Activated naive CD8-positive, alpha-beta T cell treated with anti-CD3 and anti-CD28 coated beads, Interleukin-2, amount 50 U/mL, for 24 hours (primary cell): ENCODE measurements around the gene DYSF.

Experiments
- ATAC-seq: fragments of 150-1000 bp; cut with Tn5 transposase; one replicate; pipeline ENCODE4 v1.10.0; 2021
- DNase-seq: peaks from one replicate; pipeline ENCODE4 v3.0.0; 2021
- H3K27ac Mint-ChIP-seq: one replicate; pipeline ENCODE4 v1.8.0; 2021; ENCODE audit warnings: mild to moderate bottlenecking, mixed read lengths
- H3K27me3 Mint-ChIP-seq: one replicate; pipeline ENCODE4 v1.8.0; 2021; ENCODE audit warnings: mixed read lengths
- H3K36me3 Mint-ChIP-seq: one replicate; pipeline ENCODE4 v1.8.0; 2021; ENCODE audit warnings: low read depth, mixed read lengths
- H3K4me1 Mint-ChIP-seq: one replicate; pipeline ENCODE4 v1.8.0; 2021; ENCODE audit warnings: mixed read lengths
- H3K4me3 Mint-ChIP-seq: one replicate; pipeline ENCODE4 v1.8.0; 2021; ENCODE audit warnings: mild to moderate bottlenecking, moderate library complexity, mixed read lengths
- H3K9me3 Mint-ChIP-seq: one replicate; pipeline ENCODE4 v1.8.0; 2021; ENCODE audit warnings: mixed read lengths

The DYSF gene

GRCh38 chr2:71550801-71551630, 97.7 kb downstream of the DYSF start:
- H3K4me3 Mint-ChIP-seq: no peak overlapping the region
- no peaks in the 10 kb centered on the region for H3K9me3 Mint-ChIP-seq
- ATAC-seq (no peak), DNase-seq (no peak)
- H3K4me1 Mint-ChIP-seq: no peaks in the 10 kb centered on the region
- no peaks in the 10 kb centered on the region for H3K27me3 Mint-ChIP-seq
- no peak overlapping the region for H3K27ac Mint-ChIP-seq
- no peaks in the 10 kb centered on the region for H3K36me3 Mint-ChIP-seq

GRCh38 chr2:71551631-71551915, 98.2 kb downstream of the DYSF start:
- H3K4me1 Mint-ChIP-seq: no peaks in the 10 kb centered on the region
- no peak overlapping the region for H3K4me3 Mint-ChIP-seq
- DNase-seq (no peak), ATAC-seq (no peak)
- no peaks in the 10 kb centered on the region for H3K27me3 Mint-ChIP-seq
- H3K27ac Mint-ChIP-seq: no peak overlapping the region
- H3K36me3 Mint-ChIP-seq: no peaks in the 10 kb centered on the region
- H3K9me3 Mint-ChIP-seq: no peaks in the 10 kb centered on the region

- Mint-ChIP-seq H3K4me1 (no peaks in the 10 kb centered on the region), H3K27me3 (no peaks in the 10 kb centered on the region), H3K27ac (no peak overlapping the region), H3K36me3 (no peaks in the 10 kb centered on the region), H3K9me3 (no peaks in the 10 kb centered on the region), H3K4me3 (no peak overlapping the region)
- no peak for ATAC-seq
- DNase-seq: no peak
Measured at GRCh38 chr2:71552356-71552755, 99.0 kb downstream of the DYSF start.

- DNase-seq: no peak
- ATAC-seq: no peak
- Mint-ChIP-seq H3K27me3 (no peaks in the 10 kb centered on the region), H3K4me1 (no peaks in the 10 kb centered on the region), H3K9me3 (no peaks in the 10 kb centered on the region), H3K27ac (no peak overlapping the region), H3K4me3 (no peak overlapping the region), H3K36me3 (no peaks in the 10 kb centered on the region)
Measured at GRCh38 chr2:71552861-71553301, 99.5 kb downstream of the DYSF start.

- ATAC-seq (no peak), DNase-seq (no peak)
- Mint-ChIP-seq H3K4me1 (no peaks in the 10 kb centered on the region), H3K27ac (no peak overlapping the region), H3K4me3 (no peak overlapping the region), H3K27me3 (no peaks in the 10 kb centered on the region), H3K36me3 (no peaks in the 10 kb centered on the region), H3K9me3 (no peaks in the 10 kb centered on the region)
Measured at GRCh38 chr2:71554028-71554705, 100.8 kb downstream of the DYSF start.

- no peak overlapping the region for H3K4me3 Mint-ChIP-seq
- no peaks in the 10 kb centered on the region for H3K27me3 Mint-ChIP-seq
- H3K9me3 Mint-ChIP-seq: no peaks in the 10 kb centered on the region
- no peak for ATAC-seq
- no peaks in the 10 kb centered on the region for H3K4me1 Mint-ChIP-seq
- no peak overlapping the region for H3K27ac Mint-ChIP-seq
- no peaks in the 10 kb centered on the region for H3K36me3 Mint-ChIP-seq
- DNase-seq: no peak
Measured at GRCh38 chr2:71554706-71555056, 101.3 kb downstream of the DYSF start.

- H3K9me3 Mint-ChIP-seq: no peaks in the 10 kb centered on the region
Measured at GRCh38 chr2:71555798-71556454, 102.6 kb downstream of the DYSF start.

GRCh38 chr2:71556692-71557250, 103.4 kb downstream of the DYSF start:
- Mint-ChIP-seq H3K27me3 (no peaks in the 10 kb centered on the region), H3K4me1 (no peaks in the 10 kb centered on the region)

More at GRCh38 chr2:71555798-71556454, 102.6 kb downstream of the DYSF start:
- Mint-ChIP-seq H3K27me3 (no peaks in the 10 kb centered on the region), H3K36me3 (no peaks in the 10 kb centered on the region), H3K4me1 (no peaks in the 10 kb centered on the region), H3K27ac (no peak overlapping the region), H3K4me3 (no peak overlapping the region)
- DNase-seq: no peak
- ATAC-seq: no peak

GRCh38 chr2:71557321-71557720, 104.0 kb downstream of the DYSF start:
- no peak overlapping the region for H3K27ac Mint-ChIP-seq
- no peaks in the 10 kb centered on the region for H3K27me3 Mint-ChIP-seq
- H3K9me3 Mint-ChIP-seq: no peaks in the 10 kb centered on the region
- no peak for DNase-seq
- no peak overlapping the region for H3K4me3 Mint-ChIP-seq
- H3K36me3 Mint-ChIP-seq: no peaks in the 10 kb centered on the region
- no peaks in the 10 kb centered on the region for H3K4me1 Mint-ChIP-seq
- ATAC-seq: no peak

More at GRCh38 chr2:71556692-71557250, 103.4 kb downstream of the DYSF start:
- no peak for ATAC-seq
- H3K9me3 Mint-ChIP-seq: no peaks in the 10 kb centered on the region
- no peak overlapping the region for H3K4me3 Mint-ChIP-seq
- H3K36me3 Mint-ChIP-seq: no peaks in the 10 kb centered on the region
- no peak for DNase-seq
- H3K27ac Mint-ChIP-seq: no peak overlapping the region

- H3K4me1 Mint-ChIP-seq: no peaks in the 10 kb centered on the region
- no peak overlapping the region for H3K4me3 Mint-ChIP-seq
- H3K27me3 Mint-ChIP-seq: no peaks in the 10 kb centered on the region
- H3K9me3 Mint-ChIP-seq: no peaks in the 10 kb centered on the region
- DNase-seq: no peak
- no peak for ATAC-seq
- H3K36me3 Mint-ChIP-seq: no peaks in the 10 kb centered on the region
- H3K27ac Mint-ChIP-seq: no peak overlapping the region
Measured at GRCh38 chr2:71558300-71559051, 105.1 kb downstream of the DYSF start.

GRCh38 chr2:71559080-71559827, 105.9 kb downstream of the DYSF start:
- no peak for ATAC-seq
- Mint-ChIP-seq H3K4me3 (no peak overlapping the region), H3K4me1 (no peaks in the 10 kb centered on the region), H3K36me3 (no peaks in the 10 kb centered on the region), H3K27me3 (no peaks in the 10 kb centered on the region), H3K27ac (no peak overlapping the region), H3K9me3 (no peaks in the 10 kb centered on the region)
- DNase-seq: no peak

GRCh38 chr2:71559828-71560637, 106.7 kb downstream of the DYSF start:
- no peaks in the 10 kb centered on the region for H3K36me3 Mint-ChIP-seq
- no peak for DNase-seq
- no peak overlapping the region for H3K4me3 Mint-ChIP-seq
- no peaks in the 10 kb centered on the region for H3K4me1 Mint-ChIP-seq
- no peak overlapping the region for H3K27ac Mint-ChIP-seq
- no peaks in the 10 kb centered on the region for H3K27me3 Mint-ChIP-seq
- no peaks in the 10 kb centered on the region for H3K9me3 Mint-ChIP-seq
- no peak for ATAC-seq

GRCh38 chr2:71560638-71561011, 107.3 kb downstream of the DYSF start:
- Mint-ChIP-seq H3K4me3 (no peak overlapping the region), H3K4me1 (no peaks in the 10 kb centered on the region), H3K27me3 (no peaks in the 10 kb centered on the region), H3K27ac (no peak overlapping the region), H3K9me3 (no peaks in the 10 kb centered on the region), H3K36me3 (no peaks in the 10 kb centered on the region)
- ATAC-seq (no peak), DNase-seq (no peak)
